Keratinocyte (primary cell): ENCODE data around the gene ATP6V1G3.

Experiments
- EZH2 ChIP-seq: IDR thresholded peaks from one replicate; pipeline ENCODE4 v1.6.1; 2012; ENCODE audit warnings: inconsistent platforms, mild to moderate bottlenecking, low read length, moderate library complexity
- TF ChIP-seq, protein P1 (sequence below), 3 experiments: IDR thresholded peaks in 1 of 3; conservative IDR thresholded peaks in 1 of 3; optimal IDR thresholded peaks in 1 of 3; 2 replicates in 2 of 3; 3 replicates in 1 of 3; pipeline versions ENCODE3 to v1.5.1; 2011; ENCODE audit warnings: low read length in 3 of 3, mild to moderate bottlenecking in 3 of 3, moderate library complexity in 2 of 3, control low read depth in 1 of 3, inconsistent platforms in 1 of 3; ENCODE audit not compliant: insufficient read depth in 2 of 3; ENCODE audit errors: extremely low read depth in 1 of 3

DNA sequence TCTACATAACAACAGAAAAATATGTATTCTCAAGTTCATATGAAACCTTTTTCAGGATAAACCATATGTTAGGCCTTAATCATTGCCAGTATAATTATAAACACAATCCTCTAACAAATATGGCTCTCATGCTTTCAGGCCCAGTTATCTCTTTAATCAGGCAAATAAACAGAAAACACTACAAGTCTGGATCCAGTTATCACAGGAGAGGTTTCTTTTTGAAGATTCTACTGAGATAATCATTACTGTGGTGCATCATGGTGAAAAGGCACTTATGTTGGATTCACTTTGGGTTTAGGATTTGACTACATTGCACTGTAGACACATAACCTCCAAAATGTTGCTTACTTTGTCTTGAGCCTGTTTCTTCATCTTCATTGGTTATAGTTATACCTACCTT lies 8.4 kb upstream of the ATP6V1G3 start:
- TF ChIP-seq, protein P1, sequence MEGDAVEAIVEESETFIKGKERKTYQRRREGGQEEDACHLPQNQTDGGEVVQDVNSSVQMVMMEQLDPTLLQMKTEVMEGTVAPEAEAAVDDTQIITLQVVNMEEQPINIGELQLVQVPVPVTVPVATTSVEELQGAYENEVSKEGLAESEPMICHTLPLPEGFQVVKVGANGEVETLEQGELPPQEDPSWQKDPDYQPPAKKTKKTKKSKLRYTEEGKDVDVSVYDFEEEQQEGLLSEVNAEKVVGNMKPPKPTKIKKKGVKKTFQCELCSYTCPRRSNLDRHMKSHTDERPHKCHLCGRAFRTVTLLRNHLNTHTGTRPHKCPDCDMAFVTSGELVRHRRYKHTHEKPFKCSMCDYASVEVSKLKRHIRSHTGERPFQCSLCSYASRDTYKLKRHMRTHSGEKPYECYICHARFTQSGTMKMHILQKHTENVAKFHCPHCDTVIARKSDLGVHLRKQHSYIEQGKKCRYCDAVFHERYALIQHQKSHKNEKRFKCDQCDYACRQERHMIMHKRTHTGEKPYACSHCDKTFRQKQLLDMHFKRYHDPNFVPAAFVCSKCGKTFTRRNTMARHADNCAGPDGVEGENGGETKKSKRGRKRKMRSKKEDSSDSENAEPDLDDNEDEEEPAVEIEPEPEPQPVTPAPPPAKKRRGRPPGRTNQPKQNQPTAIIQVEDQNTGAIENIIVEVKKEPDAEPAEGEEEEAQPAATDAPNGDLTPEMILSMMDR (optimal IDR thresholded peaks at IDR 0.05 in 1 of 3, IDR thresholded peaks at IDR 0.05 in 1 of 3, conservative IDR thresholded peaks at IDR 0.05 in 1 of 3; ENCODE audit: extremely low read depth in 1 of 3, insufficient read depth in 2 of 3, low read length in 3 of 3): no peak
- no peak for TF ChIP-seq EZH2
